ENCODE results near the gene ZBTB20.

Gene ZBTB20

DNA sequence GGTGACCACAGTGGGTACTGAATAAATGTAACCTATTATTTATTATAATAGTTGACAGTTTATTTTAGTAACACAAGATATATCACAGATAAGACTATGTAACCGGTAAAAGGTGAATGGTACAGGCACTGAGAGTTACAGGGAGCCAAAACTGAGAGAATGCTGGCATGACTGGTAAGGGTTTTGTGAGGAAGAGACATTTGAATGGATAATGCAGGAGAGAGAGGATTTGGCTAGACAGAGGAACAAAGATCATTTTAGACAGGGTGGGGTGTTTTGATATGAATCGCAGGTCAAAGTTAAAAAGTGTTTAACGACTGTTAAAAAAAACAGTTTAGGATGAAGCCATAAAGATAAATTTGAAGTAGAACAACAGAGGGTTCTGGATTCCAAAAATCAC is 421.1 kb downstream of the ZBTB20 start:
- DNase-seq (ENCODE audit: low spot score), result no peak

DNA sequence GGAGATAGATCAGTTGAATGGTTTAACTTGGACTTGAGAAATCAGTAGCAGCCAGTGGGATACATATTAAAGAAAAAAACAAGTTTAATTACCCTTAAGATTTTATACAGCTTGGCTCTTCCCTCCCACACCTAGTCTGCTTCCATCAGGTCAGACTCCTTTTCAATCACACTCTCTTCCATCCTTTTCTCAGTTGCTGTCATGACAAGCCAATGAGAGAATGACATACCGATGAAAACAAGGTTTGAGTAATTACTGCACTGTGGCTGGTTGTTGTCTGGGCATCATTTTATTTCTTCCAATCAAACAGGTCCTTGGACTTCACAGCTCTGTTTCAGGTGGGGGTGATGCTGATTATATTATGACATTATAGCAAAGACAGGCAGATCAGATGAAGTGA is 424.6 kb downstream of the ZBTB20 start:
- TF ChIP-seq, protein P1, sequence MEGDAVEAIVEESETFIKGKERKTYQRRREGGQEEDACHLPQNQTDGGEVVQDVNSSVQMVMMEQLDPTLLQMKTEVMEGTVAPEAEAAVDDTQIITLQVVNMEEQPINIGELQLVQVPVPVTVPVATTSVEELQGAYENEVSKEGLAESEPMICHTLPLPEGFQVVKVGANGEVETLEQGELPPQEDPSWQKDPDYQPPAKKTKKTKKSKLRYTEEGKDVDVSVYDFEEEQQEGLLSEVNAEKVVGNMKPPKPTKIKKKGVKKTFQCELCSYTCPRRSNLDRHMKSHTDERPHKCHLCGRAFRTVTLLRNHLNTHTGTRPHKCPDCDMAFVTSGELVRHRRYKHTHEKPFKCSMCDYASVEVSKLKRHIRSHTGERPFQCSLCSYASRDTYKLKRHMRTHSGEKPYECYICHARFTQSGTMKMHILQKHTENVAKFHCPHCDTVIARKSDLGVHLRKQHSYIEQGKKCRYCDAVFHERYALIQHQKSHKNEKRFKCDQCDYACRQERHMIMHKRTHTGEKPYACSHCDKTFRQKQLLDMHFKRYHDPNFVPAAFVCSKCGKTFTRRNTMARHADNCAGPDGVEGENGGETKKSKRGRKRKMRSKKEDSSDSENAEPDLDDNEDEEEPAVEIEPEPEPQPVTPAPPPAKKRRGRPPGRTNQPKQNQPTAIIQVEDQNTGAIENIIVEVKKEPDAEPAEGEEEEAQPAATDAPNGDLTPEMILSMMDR (IDR thresholded peaks at IDR 0.05; ENCODE audit: extremely low read depth, missing control alignments), result no peak
- DNase-seq (ENCODE audit: low spot score), result no peak

More for the DNA sequence above, 421.1 kb downstream of the ZBTB20 start:
- TF ChIP-seq, protein P1 (IDR thresholded peaks at IDR 0.05; ENCODE audit: extremely low read depth, missing control alignments), result no peak

DNA sequence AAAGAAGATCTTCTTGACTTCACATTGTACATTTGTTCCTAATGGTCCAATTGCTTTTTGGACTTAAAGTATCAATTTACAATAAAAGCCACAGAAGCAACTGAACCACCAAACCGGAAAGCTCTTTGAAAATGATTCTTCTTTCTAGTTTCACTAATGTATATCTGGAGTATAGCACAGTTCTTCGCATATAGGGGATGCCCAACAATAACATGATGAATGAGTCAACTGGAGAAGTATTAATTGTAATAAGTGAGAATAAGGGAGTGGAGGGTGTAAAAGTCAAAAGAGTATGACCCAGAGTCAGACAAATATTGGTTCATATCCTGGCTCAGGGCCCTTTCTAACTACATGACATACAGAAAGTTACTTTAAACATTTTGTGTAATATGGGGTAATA is 425.2 kb downstream of the ZBTB20 start:
- TF ChIP-seq, protein P1 (IDR thresholded peaks at IDR 0.05; ENCODE audit: extremely low read depth, missing control alignments), result no peak
- peak; percentile 7 for DNase-seq (ENCODE audit: low spot score)

DNA sequence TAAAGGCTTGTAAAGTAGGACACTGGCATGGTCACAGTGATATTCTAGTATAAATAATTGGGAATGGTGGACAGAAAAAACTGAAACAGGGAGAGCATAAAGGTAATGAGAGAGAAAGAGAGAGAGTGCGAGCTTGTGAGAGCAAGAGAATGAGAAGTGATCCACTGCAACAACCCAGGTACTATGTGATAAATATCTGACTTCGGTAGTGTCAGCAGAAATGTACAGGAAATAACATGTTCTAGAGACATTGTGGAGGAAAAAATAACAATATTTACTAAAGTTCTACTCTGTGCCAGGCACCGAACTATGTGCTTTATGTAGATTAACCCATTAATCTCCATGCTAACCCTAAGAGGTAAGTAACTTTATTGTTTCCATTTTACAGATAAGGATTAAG is 425.9 kb downstream of the ZBTB20 start:
- TF ChIP-seq, protein P1 (IDR thresholded peaks at IDR 0.05; ENCODE audit: extremely low read depth, missing control alignments), result no peak
- no peak for DNase-seq (ENCODE audit: low spot score)

DNA sequence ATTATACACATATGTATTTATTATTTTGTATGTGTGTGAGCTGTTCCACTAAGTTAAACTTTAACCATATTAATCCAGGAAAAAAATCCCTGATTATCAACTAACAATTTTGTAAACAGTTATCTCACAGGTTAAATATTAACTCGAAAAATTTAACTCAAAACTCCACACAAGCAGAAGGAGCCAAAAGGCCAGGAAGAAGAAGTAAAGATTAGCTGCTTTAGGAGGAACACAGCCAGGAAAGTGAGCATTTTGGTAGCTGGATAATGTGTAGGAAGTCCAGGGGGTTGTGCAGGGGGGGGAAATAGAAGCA is 428.2 kb downstream of the ZBTB20 start:
- no peak for DNase-seq (ENCODE audit: low spot score)
- TF ChIP-seq, protein P1 (IDR thresholded peaks at IDR 0.05; ENCODE audit: extremely low read depth, missing control alignments), result no peak

DNA sequence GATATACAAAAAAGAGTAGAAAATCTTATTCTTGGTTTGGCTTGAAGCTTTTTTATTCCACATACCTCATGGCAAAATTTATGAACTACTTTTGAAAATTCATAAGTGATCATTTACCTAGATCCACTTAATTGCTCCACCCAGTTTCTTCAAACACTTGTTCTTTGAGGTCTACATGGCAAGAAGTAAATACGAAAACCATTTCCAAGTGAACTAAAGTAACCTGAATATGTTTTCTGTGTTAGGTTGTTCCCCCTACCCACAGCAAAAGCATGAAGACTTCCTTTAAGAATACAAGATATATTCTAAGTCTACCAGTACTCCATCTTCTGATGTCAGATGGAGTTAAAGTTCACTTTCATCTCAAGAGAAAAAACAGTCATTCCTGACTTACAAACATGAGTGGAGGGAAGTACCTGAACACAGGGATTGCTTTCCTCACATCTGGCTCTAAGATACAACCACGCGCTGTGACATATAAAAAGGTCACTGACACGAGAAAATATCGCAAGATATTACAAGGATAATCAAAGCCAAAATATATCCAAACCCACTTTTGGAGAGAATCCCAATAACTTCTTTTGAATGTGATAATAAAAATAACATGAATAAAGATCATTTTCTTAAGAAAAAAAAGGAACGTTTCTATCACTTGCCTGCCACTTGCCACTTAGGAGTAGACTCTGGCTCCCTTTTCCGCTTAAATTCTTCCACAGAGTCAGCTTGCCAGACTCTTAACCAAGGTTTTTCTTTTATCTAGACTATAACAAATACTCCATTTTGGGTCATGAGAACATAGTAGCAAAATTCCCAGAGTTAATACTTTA is 428.8 kb downstream of the ZBTB20 start:
- no peak for DNase-seq (ENCODE audit: low spot score)
- TF ChIP-seq, protein P1 (IDR thresholded peaks at IDR 0.05; ENCODE audit: extremely low read depth, missing control alignments), result no peak

DNA sequence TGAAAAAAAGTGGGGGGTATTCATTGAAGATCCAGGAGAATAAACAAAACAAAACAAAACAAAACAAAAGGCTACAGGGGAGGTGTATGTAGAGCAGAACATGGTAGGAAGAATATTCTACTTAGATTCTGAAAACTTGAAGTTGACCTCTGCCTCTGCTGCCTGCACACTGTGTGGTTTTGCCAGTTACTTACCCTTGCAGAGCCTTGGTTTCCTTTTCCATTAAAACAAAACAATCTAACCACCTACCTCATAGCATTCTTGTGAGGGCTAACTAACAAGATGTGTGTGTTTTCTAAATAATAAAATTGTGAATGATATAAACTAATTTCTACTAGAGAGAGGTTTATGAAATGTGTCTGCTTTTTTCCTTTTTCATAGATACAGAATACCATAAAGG is 430.2 kb downstream of the ZBTB20 start:
- no peak for DNase-seq (ENCODE audit: low spot score)
- TF ChIP-seq, protein P1 (IDR thresholded peaks at IDR 0.05; ENCODE audit: extremely low read depth, missing control alignments), result no peak

Data from GM20000 (cell line).